GM12873 (cell line): ENCODE measurements around the gene CLEC3B.

Experiments
- CTCF ChIP-seq: IDR thresholded peaks from 2 replicates; pipeline ENCODE4 v1.5.1; 2012; ENCODE audit warnings: low read depth, mild to moderate bottlenecking, moderate library complexity, low read length, control low read depth; ENCODE audit not compliant: insufficient read depth; ENCODE audit errors: missing control alignments

CLEC3B gene

GRCh38 chr3:45083023-45083422 is 56.9 kb downstream of the CLEC3B start:
- no peak for TF ChIP-seq CTCF

GRCh38 chr3:45084361-45084760 is 58.3 kb downstream of the CLEC3B start:
- TF ChIP-seq CTCF: no peak

GRCh38 chr3:45084820-45085816 is 59.0 kb downstream of the CLEC3B start:
- TF ChIP-seq CTCF: no peak
